Mesenchymal stem cell (in vitro differentiated cells and primary cell): Measurements from ENCODE around the gene DNAJB7.
"Not testable (repeated sequence)": the region's sequence is repeated elsewhere in the genome, so short reads cannot be mapped to it uniquely, and the experiment has no call there.

Source experiments
- DNase-seq: peaks from one replicate; pipeline ENCODE4 v3.0.0-alpha.2; 2013
- H2AFZ ChIP-seq: one replicate; pipeline ENCODE4 v1.6.1; 2013; ENCODE audit warnings: low read depth, mild to moderate bottlenecking, control low read depth, inconsistent platforms, low read length, moderate library complexity
- H2AK5ac ChIP-seq: 2 replicates; pipeline ENCODE4 v1.6.1; 2013; ENCODE audit warnings: low read length, moderate library complexity, mild to moderate bottlenecking, inconsistent platforms; ENCODE audit not compliant: severe bottlenecking
- H2BK120ac ChIP-seq: one replicate; pipeline ENCODE4 v1.6.1; 2013; ENCODE audit warnings: low read depth, mild to moderate bottlenecking, inconsistent platforms, low read length, moderate library complexity
- H2BK12ac ChIP-seq, 2 experiments: one replicate each; pipeline ENCODE4 v1.6.1; 2013; ENCODE audit warnings: inconsistent platforms in 2 of 2, low read length in 2 of 2, mild to moderate bottlenecking in 2 of 2, moderate library complexity in 2 of 2, control low read depth in 1 of 2
- H2BK15ac ChIP-seq: one replicate; pipeline ENCODE4 v1.6.1; 2013; ENCODE audit warnings: mild to moderate bottlenecking, low read depth, inconsistent platforms; ENCODE audit not compliant: poor library complexity, severe bottlenecking
- H2BK5ac ChIP-seq: 2 replicates; pipeline ENCODE4 v1.6.1; 2013; ENCODE audit warnings: low read depth, mild to moderate bottlenecking, low read length, control low read depth, inconsistent platforms; ENCODE audit not compliant: poor library complexity, severe bottlenecking
- H3K14ac ChIP-seq, 2 experiments: one replicate each; pipeline ENCODE4 v1.6.1; 2013; ENCODE audit warnings: inconsistent platforms in 2 of 2, low read length in 2 of 2, control low read depth in 1 of 2, mild to moderate bottlenecking in 1 of 2, moderate library complexity in 1 of 2
- H3K18ac ChIP-seq, 2 experiments: one replicate each; pipeline ENCODE4 v1.6.1; 2013; ENCODE audit warnings: inconsistent platforms in 2 of 2, low read length in 2 of 2, control low read depth in 1 of 2, low read depth in 1 of 2, mild to moderate bottlenecking in 1 of 2
- H3K23ac ChIP-seq, 2 experiments: one replicate each; pipeline ENCODE4 v1.6.1; 2013; ENCODE audit warnings: inconsistent platforms in 2 of 2, low read length in 2 of 2, mild to moderate bottlenecking in 2 of 2, moderate library complexity in 2 of 2, control low read depth in 1 of 2
- H3K27ac ChIP-seq: 2 replicates; pipeline ENCODE4 v1.5.1; 2013; ENCODE audit warnings: mild to moderate bottlenecking, moderate library complexity, low read length, control low read depth, inconsistent platforms; ENCODE audit not compliant: poor library complexity, severe bottlenecking
- H3K27me3 ChIP-seq, 2 experiments: 2 replicates each; pipeline versions ENCODE4 v1.6.1 to v1.7.0; 2013; ENCODE audit warnings: low read length in 2 of 2, mild to moderate bottlenecking in 2 of 2, moderate library complexity in 2 of 2, control low read depth in 1 of 2, inconsistent platforms in 1 of 2; ENCODE audit not compliant: control insufficient read depth in 1 of 2, insufficient read depth in 1 of 2
- H3K36me3 ChIP-seq, 2 experiments: 2 replicates each; pipeline versions ENCODE4 v1.6.1 to v1.7.0; 2013; ENCODE audit warnings: low read length in 2 of 2, control low read depth in 1 of 2, inconsistent platforms in 1 of 2, low read depth in 1 of 2, mild to moderate bottlenecking in 1 of 2; ENCODE audit not compliant: insufficient read depth in 2 of 2, control insufficient read depth in 1 of 2
- H3K4ac ChIP-seq, 2 experiments: one replicate each; pipeline ENCODE4 v1.6.1; 2013; ENCODE audit warnings: inconsistent platforms in 2 of 2, low read length in 2 of 2, mild to moderate bottlenecking in 2 of 2, moderate library complexity in 2 of 2, control low read depth in 1 of 2, low read depth in 1 of 2
- H3K4me1 ChIP-seq: 2 replicates; pipeline ENCODE4 v1.6.1; 2013; ENCODE audit warnings: low read depth, low read length, control low read depth; ENCODE audit not compliant: control insufficient read depth, insufficient read depth
- H3K4me2 ChIP-seq: 2 replicates; pipeline ENCODE4 v1.6.1; 2013; ENCODE audit warnings: low read length, mild to moderate bottlenecking, inconsistent platforms; ENCODE audit not compliant: poor library complexity, severe bottlenecking
- H3K4me3 ChIP-seq, 2 experiments: 2 replicates each; pipeline versions ENCODE4 v1.5.1 to v1.7.0; 2013; ENCODE audit warnings: low read length in 2 of 2, mild to moderate bottlenecking in 2 of 2, control low read depth in 1 of 2, low read depth in 1 of 2; ENCODE audit not compliant: insufficient read depth in 1 of 2
- H3K79me1 ChIP-seq: replicated peaks from 2 replicates; pipeline ENCODE4 v1.6.1; 2013; ENCODE audit warnings: mild to moderate bottlenecking, control low read depth, low read length, inconsistent platforms; ENCODE audit not compliant: poor library complexity, severe bottlenecking
- H3K9ac ChIP-seq: 2 replicates; pipeline ENCODE4 v1.7.0; 2013; ENCODE audit warnings: mild to moderate bottlenecking, low read length, moderate library complexity
- H3K9me3 ChIP-seq: 2 replicates; pipeline ENCODE4 v1.7.0; 2013; ENCODE audit warnings: mild to moderate bottlenecking, low read length; ENCODE audit not compliant: control insufficient read depth
- H4K8ac ChIP-seq: one replicate; pipeline ENCODE4 v1.6.1; 2013; ENCODE audit warnings: inconsistent platforms, mild to moderate bottlenecking, low read length, moderate library complexity
- H4K91ac ChIP-seq: one replicate; pipeline ENCODE4 v1.6.1; 2013; ENCODE audit warnings: mild to moderate bottlenecking, low read length, inconsistent platforms
- WGBS: methylation state at CpG from one replicate; pipeline ENCODE4 v1.1.7; 2013; ENCODE audit warnings: mixed read lengths; 5-methylcytosine and 5-hydroxymethylcytosine counted together

Gene DNAJB7

DNA sequence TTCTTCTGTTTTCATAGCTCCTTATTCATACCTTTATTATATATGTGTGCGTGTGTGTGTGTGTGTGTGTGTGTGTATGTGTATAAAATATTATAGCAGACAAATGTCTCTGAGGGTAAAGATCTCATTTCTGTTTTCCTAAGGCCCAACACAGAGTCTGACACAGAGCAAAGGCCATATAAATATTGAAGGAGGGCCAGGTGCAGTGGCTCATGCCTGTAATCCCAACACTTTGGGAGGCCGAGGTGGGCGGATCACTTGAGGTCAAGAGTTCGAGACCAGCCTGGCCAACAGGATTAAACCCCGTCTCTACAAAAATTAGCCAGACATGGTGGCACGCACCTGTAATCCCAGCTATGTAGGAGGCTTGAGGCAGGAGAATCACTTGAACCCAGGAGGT is 6.5 kb upstream of the DNAJB7 start:
- H3K4me1 ChIP-seq, H3K9me3 ChIP-seq, H3K23ac ChIP-seq, H2BK5ac ChIP-seq, DNase-seq, H3K9ac ChIP-seq, H3K14ac ChIP-seq, H2BK120ac ChIP-seq, H2BK12ac ChIP-seq, H4K91ac ChIP-seq, H4K8ac ChIP-seq, H2BK15ac ChIP-seq, H2AFZ ChIP-seq, H3K4me2 ChIP-seq, H3K4me3 ChIP-seq, H3K27me3 ChIP-seq, H2AK5ac ChIP-seq, H3K4ac ChIP-seq, H3K27ac ChIP-seq, H3K18ac ChIP-seq: not testable (repeated sequence)
- WGBS: 96% methylated on average over 5 of the region's 6 CpGs
- Histone ChIP-seq H3K36me3 (peaks cover under 1 to 43% of the 10 kb centered on the region in 2 experiments), H3K79me1 (peaks cover 15% of the 10 kb centered on the region)

DNA sequence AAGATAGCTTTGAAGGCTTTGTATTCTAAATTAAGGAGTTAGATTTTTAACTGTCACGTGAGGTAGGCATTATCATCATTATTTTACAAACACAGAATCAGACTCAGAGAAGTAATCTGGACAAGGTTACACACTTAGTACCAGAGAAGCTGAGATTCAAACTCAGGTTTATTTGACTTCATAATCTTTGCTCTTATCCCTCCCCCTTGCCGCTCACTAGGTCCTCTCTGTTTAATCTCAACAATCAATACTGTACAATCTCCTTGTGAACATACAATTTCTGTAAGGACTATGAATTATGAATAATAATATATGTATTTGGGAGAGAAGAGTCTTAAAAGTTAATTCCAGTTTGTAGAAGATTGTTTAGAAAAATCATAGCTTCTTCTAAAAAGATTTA is 5.2 kb upstream of the DNAJB7 start:
- Histone ChIP-seq H2AFZ (no peak overlapping the region), H2BK5ac (no peak overlapping the region), H2BK15ac (no peak overlapping the region), H4K91ac (no peak overlapping the region), H2BK12ac (no peak overlapping the region), H3K4me1 (peaks cover 2% of the 10 kb centered on the region), H2BK120ac (no peak overlapping the region), H3K4ac (no peak overlapping the region), H3K14ac (no peak overlapping the region), H3K9ac (no peak overlapping the region), H3K79me1 (peaks cover 18% of the 10 kb centered on the region), H3K36me3 (peaks cover 0 to 41% of the 10 kb centered on the region in 2 experiments), H3K4me2 (no peak overlapping the region), H3K27ac (no peak overlapping the region), H3K4me3 (no peak overlapping the region), H3K23ac (no peak overlapping the region), H3K27me3 (no peaks in the 10 kb centered on the region), H2AK5ac (no peak overlapping the region), H4K8ac (no peak overlapping the region), H3K18ac (no peak overlapping the region), H3K9me3 (no peaks in the 10 kb centered on the region)
- WGBS: 100% methylated on average over 1 of the region's 2 CpGs
- DNase-seq: no peak

DNA sequence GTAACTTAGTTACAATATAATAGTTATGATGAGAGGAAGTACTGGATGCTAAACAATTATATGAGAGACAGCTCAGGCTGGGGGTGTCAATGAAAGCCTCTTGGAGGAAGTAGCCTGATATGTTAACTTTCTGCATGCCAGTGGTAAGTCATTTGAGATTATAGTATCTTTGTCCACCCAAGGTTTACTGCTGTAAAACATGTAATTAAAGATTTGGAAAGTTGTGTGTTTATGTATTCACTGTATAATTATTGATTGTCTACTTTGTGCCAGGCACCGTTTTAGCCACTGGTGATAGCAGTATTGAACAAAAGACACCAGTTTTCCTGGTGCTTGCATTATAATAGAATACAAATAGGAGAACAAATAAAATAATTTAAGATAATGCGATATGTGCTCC is 624 bp upstream of the DNAJB7 start:
- Histone ChIP-seq H2AFZ (no peak overlapping the region), H4K8ac (no peak overlapping the region), H2BK15ac (no peak overlapping the region), H3K4me3 (no peak overlapping the region), H3K36me3 (peaks cover 0 to 28% of the 10 kb centered on the region in 2 experiments), H2BK12ac (no peak overlapping the region), H3K9me3 (no peaks in the 10 kb centered on the region), H3K4ac (no peak overlapping the region), H3K4me2 (no peak overlapping the region), H3K23ac (no peak overlapping the region), H3K4me1 (peaks cover 4% of the 10 kb centered on the region), H3K79me1 (peaks cover 18% of the 10 kb centered on the region), H3K9ac (no peak overlapping the region), H2BK120ac (no peak overlapping the region), H3K27ac (no peak overlapping the region), H3K14ac (no peak overlapping the region), H3K27me3 (no peaks in the 10 kb centered on the region), H2BK5ac (no peak overlapping the region), H3K18ac (no peak overlapping the region), H4K91ac (no peak overlapping the region), H2AK5ac (no peak overlapping the region)
- 100% methylated on average over 1 of the region's 2 CpGs for WGBS
- no peak for DNase-seq

DNA sequence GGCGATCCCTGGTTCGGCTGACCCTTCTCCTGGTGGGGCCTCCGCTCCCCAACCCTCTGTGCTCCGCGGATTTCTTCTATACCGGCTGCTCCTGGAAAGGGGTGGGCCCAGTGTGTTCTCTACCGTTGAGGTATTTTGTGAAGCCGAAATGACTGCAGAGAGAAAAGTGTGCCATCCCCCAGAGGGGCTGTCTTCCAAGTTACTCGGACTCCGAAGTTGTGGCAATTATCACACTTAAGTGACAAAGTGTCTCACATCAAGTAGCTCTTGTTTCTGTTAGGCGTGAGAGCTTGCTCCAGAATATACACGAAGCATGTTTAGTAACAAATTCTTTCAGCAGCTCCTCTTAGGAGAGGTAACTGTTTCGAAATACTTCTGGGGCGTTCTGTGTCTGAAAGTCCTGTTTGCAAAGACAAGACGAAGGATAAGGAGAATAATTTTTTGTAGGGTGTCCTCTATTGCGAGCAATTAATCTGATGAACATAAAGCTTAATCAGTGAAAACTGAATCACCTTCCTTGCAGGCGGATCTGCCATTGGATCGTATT is 4.5 kb downstream of the DNAJB7 start:
- H3K23ac ChIP-seq: no peak overlapping the region
- H3K4me2 ChIP-seq: peak overlapping the region; percentile 85
- H3K4ac ChIP-seq: peak overlapping the region; percentile 19 to 97
- H3K18ac ChIP-seq: peak overlapping the region; percentile 41 to 80
- H2AK5ac ChIP-seq: no peak overlapping the region
- H3K9ac ChIP-seq: peak overlapping the region; percentile 100
- H3K4me3 ChIP-seq: peak overlapping the region; percentile 75 to 95
- H2BK120ac ChIP-seq: peak overlapping the region; percentile 42
- 14% methylated on average over 18 of the region's 18 CpGs for WGBS
- H3K27me3 ChIP-seq: no peaks in the 10 kb centered on the region
- peak overlapping the region; percentile 85 for H3K27ac ChIP-seq
- peak; percentile 56 for DNase-seq
- peak overlapping the region; percentile 52 for H4K91ac ChIP-seq
- peak overlapping the region in 1 of 2 experiments; percentile 8 for H3K14ac ChIP-seq
- peaks cover 0 to 30% of the 10 kb centered on the region in 2 experiments for H3K36me3 ChIP-seq
- no peak overlapping the region for H2BK5ac ChIP-seq
- peak overlapping the region; percentile 96 for H4K8ac ChIP-seq
- H2BK15ac ChIP-seq: peak overlapping the region; percentile 60
- H2BK12ac ChIP-seq: no peak overlapping the region
- H3K4me1 ChIP-seq: peaks cover 9% of the 10 kb centered on the region
- H3K79me1 ChIP-seq: peaks cover 7% of the 10 kb centered on the region
- H2AFZ ChIP-seq: peak overlapping the region; percentile 94
- no peaks in the 10 kb centered on the region for H3K9me3 ChIP-seq
